Suprapubic skin (tissue), 4 donors: ENCODE results near the gene MORC2. TPM values are rescaled to one million over a fixed set of nuclear protein-coding genes. Genes with fewer than 3 reads are reported as not detected.

ENCODE experiments used
- DNase-seq, 2 donors: peaks; one replicate each; pipeline ENCODE4 v3.0.0-alpha.2; 2019; ENCODE audit warnings: low spot score in 2 of 2
- H3K27ac ChIP-seq: fragments of 200-600 bp; sonication (generic); one replicate; pipeline ENCODE4 v1.5.1; 2019
- H3K27me3 ChIP-seq: fragments of 200-600 bp; sonication (generic); one replicate; pipeline ENCODE4 v1.5.1; 2019
- H3K36me3 ChIP-seq: fragments of 200-600 bp; sonication (generic); one replicate; pipeline ENCODE4 v1.5.1; 2019
- H3K4me1 ChIP-seq: fragments of 200-600 bp; sonication (generic); one replicate; pipeline ENCODE4 v1.5.1; 2019
- H3K4me3 ChIP-seq: fragments of 200-600 bp; sonication (generic); one replicate; pipeline ENCODE4 v1.5.1; 2019; ENCODE audit warnings: mild to moderate bottlenecking
- H3K9me3 ChIP-seq: fragments of 200-600 bp; sonication (generic); one replicate; pipeline ENCODE4 v1.5.1; 2019
- CTCF ChIP-seq, 2 donors: fragments of 200-600 bp in 1 of 2; fragments of 450-650 bp in 1 of 2; sonication (generic) in 1 of 2; IDR thresholded peaks; one replicate each; pipeline ENCODE4 v1.5.1; 2016 to 2019; ENCODE audit warnings: antibody characterized with exemption in 2 of 2, mild to moderate bottlenecking in 1 of 2, moderate library complexity in 1 of 2
- EP300 ChIP-seq: sonication (generic); formaldehyde crosslinking; IDR thresholded peaks from one replicate; pipeline ENCODE4 v1.6.1; 2017; ENCODE audit warnings: antibody characterized with exemption
- POLR2A ChIP-seq, 2 donors: fragments of 450-650 bp; IDR thresholded peaks; one replicate each; pipeline ENCODE4 v1.6.1; 2017; ENCODE audit warnings: antibody characterized with exemption in 2 of 2, mild to moderate bottlenecking in 2 of 2, moderate library complexity in 2 of 2
- POLR2AphosphoS5 ChIP-seq, 3 donors: sonication (generic); formaldehyde crosslinking; IDR thresholded peaks; one replicate each; pipeline ENCODE4 v1.6.1; 2017; ENCODE audit warnings: antibody characterized with exemption in 3 of 3
- WGBS: methylation state at CpG from one replicate; pipeline ENCODE4 v1.1.5; 2018; 5-methylcytosine and 5-hydroxymethylcytosine counted together
- total RNA-seq, 4 donors: library from RNA; depleted of rRNA; stranded (reverse); fragments of >200 nt; gene quantifications; one replicate each; pipeline ENCODE4 v1.1.0, GENCODE V29; 2016

The MORC2 gene
- total RNA-seq, 4 donors from 2014 or later = 12.9 to 38.7 (median 21.3) TPM

GRCh38 chr22:30948930-30949342, 19.6 kb downstream of the MORC2 start:
- no peak for DNase-seq
- no peaks in the 10 kb centered on the region for H3K27me3 ChIP-seq
- H3K4me3 ChIP-seq = no peak overlapping the region
- no peak for TF ChIP-seq CTCF (IDR thresholded peaks at IDR 0.05)
- no peak for TF ChIP-seq POLR2AphosphoS5 (IDR thresholded peaks at IDR 0.05)
- no peak for TF ChIP-seq EP300
- TF ChIP-seq POLR2A (IDR thresholded peaks at IDR 0.05) = no peak
- H3K9me3 ChIP-seq = no peaks in the 10 kb centered on the region
- H3K27ac ChIP-seq = no peak overlapping the region
- peaks cover 42% of the 10 kb centered on the region for H3K36me3 ChIP-seq
- WGBS = 52% methylated on average over 3 of the region's 3 CpGs
- H3K4me1 ChIP-seq = peaks cover 39% of the 10 kb centered on the region

- no peak for DNase-seq
- H3K9me3 ChIP-seq = no peaks in the 10 kb centered on the region
- H3K36me3 ChIP-seq = peaks cover 51% of the 10 kb centered on the region
- no peak for TF ChIP-seq POLR2A (IDR thresholded peaks at IDR 0.05)
- peak; percentile 33 to 47 for TF ChIP-seq CTCF (IDR thresholded peaks at IDR 0.05)
- no peaks in the 10 kb centered on the region for H3K27me3 ChIP-seq
- peak overlapping the region; percentile 64 for H3K27ac ChIP-seq
- no peak overlapping the region for H3K4me3 ChIP-seq
- WGBS = 12% methylated on average over 2 of the region's 2 CpGs
- H3K4me1 ChIP-seq = peaks cover 39% of the 10 kb centered on the region
These were observed 20.6 kb downstream of the MORC2 start for GRCh38 chr22:30947816-30948454.

GRCh38 chr22:30947173-30947815, 21.3 kb downstream of the MORC2 start:
- Histone ChIP-seq H3K4me1 (peaks cover 39% of the 10 kb centered on the region), H3K36me3 (peaks cover 57% of the 10 kb centered on the region)
- WGBS = 29% methylated on average over 4 of the region's 5 CpGs

GRCh38 chr22:30946354-30946753, 22.2 kb downstream of the MORC2 start:
- WGBS = 66% methylated on average over 7 of the region's 7 CpGs
- no peak for DNase-seq
- Histone ChIP-seq H3K36me3 (peaks cover 67% of the 10 kb centered on the region), H3K4me1 (peaks cover 39% of the 10 kb centered on the region), H3K27me3 (no peaks in the 10 kb centered on the region), H3K4me3 (no peak overlapping the region), H3K27ac (peak overlapping the region; percentile 64), H3K9me3 (no peaks in the 10 kb centered on the region)
- TF ChIP-seq EP300 (no peak), POLR2A (IDR thresholded peaks at IDR 0.05) (no peak), CTCF (IDR thresholded peaks at IDR 0.05) (no peak), POLR2AphosphoS5 (IDR thresholded peaks at IDR 0.05) (no peak)

More at GRCh38 chr22:30947173-30947815, 21.3 kb downstream of the MORC2 start:
- Histone ChIP-seq H3K9me3 (no peaks in the 10 kb centered on the region), H3K27me3 (no peaks in the 10 kb centered on the region), H3K4me3 (no peak overlapping the region), H3K27ac (peak overlapping the region; percentile 64)
- TF ChIP-seq POLR2A (IDR thresholded peaks at IDR 0.05) = no peak
- TF ChIP-seq POLR2AphosphoS5 (IDR thresholded peaks at IDR 0.05) = no peak
- TF ChIP-seq EP300 = no peak
- peak in 1 of 2 donors; percentile 23 for TF ChIP-seq CTCF (IDR thresholded peaks at IDR 0.05)
- DNase-seq = no peak

- H3K36me3 ChIP-seq = peaks cover 68% of the 10 kb centered on the region
- H3K4me3 ChIP-seq = no peak overlapping the region
- H3K27ac ChIP-seq = no peak overlapping the region
- H3K9me3 ChIP-seq = no peaks in the 10 kb centered on the region
- no peak for TF ChIP-seq EP300
- TF ChIP-seq POLR2A (IDR thresholded peaks at IDR 0.05) = no peak
- no peak for TF ChIP-seq POLR2AphosphoS5 (IDR thresholded peaks at IDR 0.05)
- no peak for TF ChIP-seq CTCF (IDR thresholded peaks at IDR 0.05)
- no peak for DNase-seq
- H3K4me1 ChIP-seq = peaks cover 39% of the 10 kb centered on the region
- 85% methylated on average over 2 of the region's 2 CpGs for WGBS
- no peaks in the 10 kb centered on the region for H3K27me3 ChIP-seq
These were observed 22.9 kb downstream of the MORC2 start for GRCh38 chr22:30945653-30946052.
